ENCODE results near the gene ACER1. TPM values are rescaled to one million over a fixed set of nuclear protein-coding genes. Genes with fewer than 3 reads are reported as not detected.

The ACER1 gene
- polyA plus RNA-seq = not detected

DNA sequence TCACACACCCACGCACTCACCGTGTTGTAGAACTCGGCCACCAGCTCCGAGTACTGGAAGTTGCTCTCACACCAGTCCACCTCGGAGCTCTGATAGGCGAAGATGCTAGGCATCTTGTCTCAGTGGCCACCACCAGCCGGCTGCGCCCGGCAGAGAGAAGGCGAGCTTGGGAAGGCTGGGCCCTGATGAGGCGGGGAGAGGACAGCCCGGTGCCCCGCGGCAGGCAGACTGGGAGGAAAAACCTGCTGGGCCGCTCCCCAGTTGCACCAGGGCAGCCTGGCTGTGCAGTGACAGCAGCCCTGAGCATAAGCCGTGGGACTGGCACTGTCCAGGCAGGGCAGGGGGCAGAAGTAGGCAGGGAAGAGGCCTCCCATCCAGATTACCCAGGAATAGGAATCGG, at the start of gene ACER1:
ACER1 (minus strand) TSS at position 174 of the 400 bp plus-strand sequence; CDS start at position 113, 61 bp downstream.
- H3K9me3 Mint-ChIP-seq = no peaks in the 10 kb centered on the region
- no peak within 1 kb of the TSS for H3K27ac Mint-ChIP-seq
- peaks cover 2% of the 10 kb centered on the region for H3K27me3 Mint-ChIP-seq
- H3K36me3 Mint-ChIP-seq = no peaks in the 10 kb centered on the region
- no peaks in the 10 kb centered on the region for H3K4me1 Mint-ChIP-seq
- H3K4me3 Mint-ChIP-seq = no peak within 1 kb of the TSS

DNA sequence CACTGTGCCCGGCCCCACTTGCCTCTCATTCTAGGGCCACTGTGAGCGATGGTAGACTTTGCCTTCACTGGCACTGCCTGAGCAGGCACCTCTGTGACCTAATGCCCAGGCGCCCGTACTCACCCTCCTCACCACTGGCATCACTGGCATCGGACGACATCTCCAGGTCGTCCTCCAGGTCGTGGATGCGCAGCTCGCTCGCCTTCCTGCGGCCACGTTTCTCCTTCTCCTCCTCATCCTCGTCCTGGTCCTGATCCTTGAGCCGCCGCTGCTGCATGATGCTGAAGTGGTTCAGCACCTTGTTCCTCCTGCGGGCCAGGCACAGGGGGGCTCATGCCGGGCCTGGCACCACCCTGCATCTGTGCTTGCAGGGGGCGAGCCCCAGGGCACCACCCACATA, 49.8 kb upstream of the ACER1 start:
- no peak overlapping the region for H3K27ac Mint-ChIP-seq
- H3K4me3 Mint-ChIP-seq = no peak overlapping the region
- no peaks in the 10 kb centered on the region for H3K4me1 Mint-ChIP-seq
- H3K36me3 Mint-ChIP-seq = peaks cover 5% of the 10 kb centered on the region
- H3K9me3 Mint-ChIP-seq = no peaks in the 10 kb centered on the region
- no peaks in the 10 kb centered on the region for H3K27me3 Mint-ChIP-seq

DNA sequence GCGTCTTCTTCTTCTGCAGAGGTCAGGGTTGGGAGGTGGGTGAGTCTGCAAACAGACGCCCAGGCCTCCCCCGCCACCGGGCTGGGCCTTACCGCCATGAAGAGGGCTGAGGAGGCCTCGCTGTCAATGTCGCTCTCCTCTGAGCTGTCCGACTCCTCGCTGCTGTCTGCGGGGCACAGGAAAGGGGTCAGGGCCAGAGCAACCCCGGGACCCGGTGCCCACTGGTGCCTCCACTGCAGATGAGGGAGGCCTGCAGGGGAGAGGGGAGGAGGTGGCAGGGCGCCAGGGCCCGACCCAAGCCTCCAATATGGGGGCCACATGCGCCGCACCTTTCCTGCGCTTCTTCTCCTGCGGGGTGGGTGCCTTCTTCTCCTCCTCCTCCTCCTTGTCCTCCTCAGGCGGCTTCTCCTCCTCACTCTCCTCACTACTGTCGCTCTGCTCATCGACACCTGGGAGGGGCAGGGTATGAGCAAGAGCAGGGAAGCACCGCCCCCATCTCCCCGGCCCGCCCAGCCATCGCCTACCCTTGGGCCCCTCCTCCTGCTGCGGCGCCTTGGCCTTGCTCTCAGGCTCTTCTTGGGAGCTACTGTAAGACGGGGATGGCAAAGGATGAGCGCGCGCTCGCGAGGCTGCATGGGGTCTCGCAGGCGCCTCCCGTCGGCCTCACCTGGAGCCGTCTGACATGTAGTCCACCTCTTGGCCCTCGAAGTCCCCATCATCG, 47.8 kb upstream of the ACER1 start:
- H3K36me3 Mint-ChIP-seq = peaks cover 5% of the 10 kb centered on the region
- no peaks in the 10 kb centered on the region for H3K27me3 Mint-ChIP-seq
- H3K4me1 Mint-ChIP-seq = peaks cover 0 to 3% (median 0%) of the 10 kb centered on the region in 3 donors
- H3K4me3 Mint-ChIP-seq = no peak overlapping the region
- no peak overlapping the region for H3K27ac Mint-ChIP-seq
- no peaks in the 10 kb centered on the region for H3K9me3 Mint-ChIP-seq

DNA sequence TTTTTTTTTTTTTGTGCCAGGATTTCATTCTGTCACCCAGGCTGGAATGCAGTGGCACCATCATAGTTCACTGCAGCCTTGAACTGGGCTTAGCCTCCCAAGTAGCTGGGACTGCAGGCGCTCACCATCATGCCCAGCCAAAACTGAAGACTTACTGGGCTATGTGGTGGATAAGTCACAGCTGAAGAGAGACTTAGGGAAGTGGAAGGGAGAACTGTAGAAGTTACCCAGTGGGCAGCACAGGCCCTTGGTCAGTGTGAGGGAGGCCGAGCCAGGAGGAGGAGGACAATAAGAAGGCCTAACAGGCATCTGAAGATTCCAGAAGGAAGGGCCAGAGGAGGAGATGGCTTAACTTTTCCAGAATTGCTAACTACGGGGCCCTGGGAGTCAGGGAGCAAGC, 46.3 kb upstream of the ACER1 start:
- Mint-ChIP-seq H3K4me3 (peak overlapping the region in 1 of 4 donors; percentile 35), H3K9me3 (no peaks in the 10 kb centered on the region), H3K27ac (no peak overlapping the region), H3K36me3 (peaks cover 5% of the 10 kb centered on the region), H3K27me3 (no peaks in the 10 kb centered on the region), H3K4me1 (peaks cover 0 to 3% (median 0%) of the 10 kb centered on the region in 3 donors)

- Mint-ChIP-seq H3K4me1 (peaks cover 0 to 5% (median 0%) of the 10 kb centered on the region in 3 donors), H3K4me3 (no peak overlapping the region), H3K9me3 (no peaks in the 10 kb centered on the region), H3K36me3 (peaks cover 5% of the 10 kb centered on the region), H3K27me3 (no peaks in the 10 kb centered on the region), H3K27ac (no peak overlapping the region)
Observed at GRCh38 chr19:6378486-6378885, 45.1 kb upstream of the ACER1 start.

- Mint-ChIP-seq H3K4me1 (peaks cover 0 to 5% (median 0%) of the 10 kb centered on the region in 3 donors), H3K9me3 (no peaks in the 10 kb centered on the region), H3K36me3 (peaks cover 5% of the 10 kb centered on the region), H3K27ac (no peak overlapping the region), H3K4me3 (no peak overlapping the region), H3K27me3 (no peaks in the 10 kb centered on the region)
Observed at GRCh38 chr19:6378041-6378440, 44.6 kb upstream of the ACER1 start.

DNA sequence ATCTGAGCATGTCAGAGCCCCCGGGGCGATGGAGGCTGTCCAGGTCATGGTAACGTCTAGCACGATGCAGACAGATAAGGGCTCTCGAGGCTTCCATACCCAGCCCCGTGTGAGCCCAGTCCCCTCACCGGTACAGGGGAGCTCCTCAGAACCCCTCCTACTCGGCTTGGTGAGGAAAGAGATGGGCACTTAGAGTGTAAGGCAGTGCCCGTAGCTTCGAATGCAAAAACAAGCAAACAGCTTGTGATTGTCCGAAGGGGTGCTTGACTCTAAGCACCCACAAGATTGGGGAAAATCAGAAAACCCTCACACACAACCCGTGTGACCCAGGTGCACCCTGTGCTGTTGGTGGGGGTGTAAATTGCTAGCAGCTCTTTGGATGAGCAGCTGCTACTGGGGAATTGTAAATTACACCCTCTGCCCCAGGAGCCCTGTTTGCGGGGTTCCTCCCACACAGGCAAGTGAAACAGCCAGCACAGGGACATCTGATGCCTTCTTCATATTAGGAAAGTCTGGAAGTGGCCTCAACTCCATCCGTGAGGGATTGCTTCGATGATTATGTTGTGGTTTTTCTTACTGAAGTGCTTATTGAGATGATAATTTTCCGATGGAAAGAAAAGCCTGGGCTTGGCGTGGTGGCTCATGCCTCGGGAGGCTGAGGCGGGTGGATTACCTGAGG, 43.2 kb upstream of the ACER1 start:
- H3K9me3 Mint-ChIP-seq = no peaks in the 10 kb centered on the region
- H3K4me1 Mint-ChIP-seq = peaks cover 4 to 8% (median 5%) of the 10 kb centered on the region in 3 donors
- peaks cover 5% of the 10 kb centered on the region for H3K36me3 Mint-ChIP-seq
- H3K27ac Mint-ChIP-seq = no peak overlapping the region
- H3K27me3 Mint-ChIP-seq = no peaks in the 10 kb centered on the region
- no peak overlapping the region for H3K4me3 Mint-ChIP-seq

DNA sequence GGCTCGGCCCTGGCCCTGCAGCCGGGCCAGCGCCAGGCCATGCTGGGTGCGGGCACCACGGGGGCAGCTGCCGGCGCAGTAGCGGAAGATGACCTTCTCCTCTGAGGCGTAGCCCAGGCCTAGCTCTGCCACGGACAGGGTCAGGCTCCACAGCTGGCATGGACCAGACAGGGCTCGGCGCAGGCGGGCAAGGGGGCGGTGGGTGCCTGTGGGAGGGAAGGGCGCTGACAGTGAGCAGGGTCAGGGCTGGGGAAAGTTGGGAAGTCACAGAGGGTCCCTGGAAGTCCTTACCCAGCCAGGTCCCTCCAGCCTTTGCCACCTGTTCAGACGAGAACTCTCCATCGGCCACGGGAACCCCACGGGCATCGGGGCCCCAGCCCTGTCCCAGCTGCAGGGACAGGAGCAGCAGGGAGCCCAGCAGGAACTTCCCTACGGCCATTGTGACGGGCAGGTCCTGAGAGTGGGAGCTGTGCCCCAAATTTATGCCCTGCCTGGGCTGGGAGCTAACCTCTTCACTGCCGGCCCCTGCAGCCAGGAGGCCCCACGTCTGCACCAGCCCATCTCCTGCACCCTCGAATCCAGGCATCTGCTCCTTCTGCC, 42.1 kb upstream of the ACER1 start, which contains the start of gene PSPN:
PSPN (minus strand) TSS at position 523 of the 600 bp plus-strand sequence; CDS start at position 439, 84 bp downstream.
- Mint-ChIP-seq H3K27me3 (no peaks in the 10 kb centered on the region), H3K9me3 (no peaks in the 10 kb centered on the region), H3K4me1 (peaks cover 4 to 8% (median 5%) of the 10 kb centered on the region in 3 donors), H3K27ac (no peak within 1 kb of the TSS), H3K4me3 (peak within 1 kb of the TSS in 3 of 4 donors; percentile 8 to 54 (median 9)), H3K36me3 (peaks cover 3% of the 10 kb centered on the region)

DNA sequence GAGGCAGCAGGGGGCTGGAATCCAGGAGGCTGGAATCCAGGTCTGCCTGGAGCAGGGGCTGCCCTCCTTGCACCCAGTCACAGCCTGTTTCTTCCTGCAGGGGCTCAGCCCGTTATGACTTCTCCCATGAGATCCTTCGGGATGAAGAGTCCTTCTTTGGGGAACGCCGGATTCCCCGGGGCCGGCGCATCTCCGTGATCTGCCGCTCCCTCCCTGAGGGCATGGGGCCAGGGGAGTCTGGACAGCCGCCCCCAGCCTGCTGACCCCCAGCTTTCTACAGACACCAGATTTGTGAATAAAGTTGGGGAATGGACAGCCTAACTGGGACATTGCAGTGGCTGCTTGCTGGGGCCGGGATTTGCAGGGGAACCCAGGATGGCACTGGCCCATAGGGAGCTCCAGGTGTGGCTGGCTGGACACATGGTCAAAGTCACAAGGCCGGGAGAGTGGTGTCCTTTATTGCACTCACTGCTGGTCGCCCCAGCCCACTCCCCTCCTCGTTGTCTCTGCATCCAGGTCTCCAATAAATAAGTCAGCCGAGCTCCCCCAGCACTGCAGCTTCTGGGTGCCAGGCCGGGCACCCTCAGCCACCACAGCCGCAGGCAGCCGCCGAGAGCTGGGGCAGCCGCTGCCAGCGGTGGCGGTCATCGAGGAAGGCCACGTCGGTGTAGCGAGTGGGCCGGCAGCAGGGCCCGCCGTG, 41.4 kb upstream of the ACER1 start:
- Mint-ChIP-seq H3K4me3 (peak overlapping the region in 1 of 4 donors; percentile 9), H3K9me3 (no peaks in the 10 kb centered on the region), H3K4me1 (peaks cover 4 to 8% (median 5%) of the 10 kb centered on the region in 3 donors), H3K36me3 (peaks cover 2% of the 10 kb centered on the region), H3K27me3 (no peaks in the 10 kb centered on the region), H3K27ac (no peak overlapping the region)

DNA sequence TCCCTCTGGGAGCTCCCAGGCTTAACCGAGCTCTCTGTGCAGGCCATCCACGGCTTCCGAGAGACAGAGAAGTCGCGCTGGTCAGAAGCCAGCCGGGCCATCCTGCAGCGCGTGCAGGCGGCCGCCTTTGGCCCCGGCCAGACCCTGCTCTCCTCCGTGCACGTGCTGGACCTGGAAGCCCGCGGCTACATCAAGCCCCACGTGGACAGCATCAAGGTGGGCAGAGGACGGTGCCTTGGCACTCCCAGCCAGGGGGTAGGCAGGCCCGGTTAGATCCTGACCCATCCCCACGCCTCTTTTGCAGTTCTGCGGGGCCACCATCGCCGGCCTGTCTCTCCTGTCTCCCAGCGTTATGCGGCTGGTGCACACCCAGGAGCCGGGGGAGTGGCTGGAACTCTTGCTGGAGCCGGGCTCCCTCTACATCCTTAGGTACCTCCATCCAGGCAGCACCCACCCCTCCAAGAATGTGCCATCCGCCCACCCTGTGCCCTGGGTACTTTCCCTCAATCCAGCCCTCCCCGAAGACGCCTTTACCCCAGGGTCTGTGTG, 40.8 kb upstream of the ACER1 start:
- peak overlapping the region in 1 of 3 donors; percentile 62 for H3K27ac Mint-ChIP-seq

GRCh38 chr19:6373813-6374108, 40.3 kb upstream of the ACER1 start:
- peak overlapping the region; percentile 62 to 75 (median 67) for H3K27ac Mint-ChIP-seq
- H3K9me3 Mint-ChIP-seq = no peaks in the 10 kb centered on the region
- peaks cover 4 to 8% (median 5%) of the 10 kb centered on the region in 3 donors for H3K4me1 Mint-ChIP-seq
- H3K27me3 Mint-ChIP-seq = no peaks in the 10 kb centered on the region
- H3K4me3 Mint-ChIP-seq = peak overlapping the region; percentile 80 to 95 (median 90)
- H3K36me3 Mint-ChIP-seq = no peaks in the 10 kb centered on the region

More for the DNA sequence above, 40.8 kb upstream of the ACER1 start:
- Mint-ChIP-seq H3K4me3 (peak overlapping the region in 1 of 4 donors; percentile 90), H3K27me3 (no peaks in the 10 kb centered on the region), H3K4me1 (peaks cover 4 to 8% (median 5%) of the 10 kb centered on the region in 3 donors), H3K36me3 (no peaks in the 10 kb centered on the region), H3K9me3 (no peaks in the 10 kb centered on the region)

DNA sequence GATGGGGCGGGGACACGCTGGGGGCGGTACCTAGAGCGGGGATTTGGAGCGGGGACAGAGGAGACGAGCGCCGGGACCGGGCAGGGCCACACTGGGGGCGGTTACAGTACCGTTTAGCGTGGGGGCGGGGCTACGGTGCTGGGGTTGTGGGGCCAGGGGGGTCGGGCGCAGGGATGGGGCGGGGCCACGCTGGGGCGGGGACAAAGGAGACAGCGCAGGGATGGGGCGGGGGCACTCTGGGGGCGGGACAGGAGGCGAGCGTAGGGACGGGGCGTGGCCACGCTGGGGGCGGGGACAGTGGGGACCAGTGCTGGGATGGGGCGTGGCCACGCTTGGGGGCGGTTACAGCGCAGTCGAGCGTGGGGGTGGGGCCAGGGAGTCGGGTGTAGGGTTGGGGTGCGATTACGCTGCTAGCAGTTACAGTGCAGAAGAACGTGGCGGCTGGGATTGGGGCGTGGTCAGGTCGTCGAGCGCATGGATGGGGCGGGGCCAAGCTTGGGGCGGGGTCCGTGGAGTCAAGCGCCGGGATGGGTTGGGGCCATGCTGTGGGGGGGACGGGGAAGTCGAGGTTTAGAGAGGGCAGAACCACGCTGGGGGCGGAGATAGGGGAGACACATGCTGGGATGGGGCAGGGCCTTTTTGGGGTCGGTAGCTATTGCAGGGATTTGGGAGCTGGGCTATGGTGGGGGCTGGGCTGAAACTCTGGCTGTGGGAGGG, 39.8 kb upstream of the ACER1 start:
- H3K36me3 Mint-ChIP-seq = peaks cover 2% of the 10 kb centered on the region
- H3K9me3 Mint-ChIP-seq = no peaks in the 10 kb centered on the region
- H3K27me3 Mint-ChIP-seq = no peaks in the 10 kb centered on the region
- H3K4me3 Mint-ChIP-seq = peak overlapping the region; percentile 80 to 95 (median 90)
- H3K27ac Mint-ChIP-seq = peak overlapping the region; percentile 62 to 96 (median 75)
- peaks cover 4 to 8% (median 5%) of the 10 kb centered on the region in 3 donors for H3K4me1 Mint-ChIP-seq

DNA sequence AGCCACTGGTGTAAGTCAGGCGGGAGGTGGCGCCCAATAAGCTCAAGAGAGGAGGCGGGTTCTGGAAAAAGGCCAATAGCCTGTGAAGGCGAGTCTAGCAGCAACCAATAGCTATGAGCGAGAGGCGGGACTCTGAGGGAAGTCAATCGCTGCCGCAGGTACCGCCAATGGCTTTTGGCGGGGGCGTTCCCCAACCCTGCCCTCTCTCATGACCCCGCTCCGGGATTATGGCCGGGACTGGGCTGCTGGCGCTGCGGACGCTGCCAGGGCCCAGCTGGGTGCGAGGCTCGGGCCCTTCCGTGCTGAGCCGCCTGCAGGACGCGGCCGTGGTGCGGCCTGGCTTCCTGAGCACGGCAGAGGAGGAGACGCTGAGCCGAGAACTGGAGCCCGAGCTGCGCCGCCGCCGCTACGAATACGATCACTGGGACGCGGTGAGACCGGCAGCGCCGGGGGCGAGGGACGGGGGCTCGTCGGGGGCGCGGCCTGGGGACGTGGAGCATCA, 39.2 kb upstream of the ACER1 start, which contains the start of gene ALKBH7:
ALKBH7 (plus strand) TSS at position 201 of the 502 bp plus-strand sequence; CDS start at position 228, 27 bp downstream.
- Mint-ChIP-seq H3K27ac (peak within 1 kb of the TSS; percentile 17 to 96 (median 75)), H3K4me1 (peaks cover 4 to 8% (median 5%) of the 10 kb centered on the region in 3 donors), H3K36me3 (peaks cover 4% of the 10 kb centered on the region), H3K4me3 (peak within 1 kb of the TSS; percentile 80 to 95 (median 90)), H3K9me3 (no peaks in the 10 kb centered on the region), H3K27me3 (no peaks in the 10 kb centered on the region)

- H3K27ac Mint-ChIP-seq = no peak overlapping the region
- peaks cover 1% of the 10 kb centered on the region for H3K27me3 Mint-ChIP-seq
- no peaks in the 10 kb centered on the region for H3K9me3 Mint-ChIP-seq
- peaks cover 5 to 13% (median 8%) of the 10 kb centered on the region in 3 donors for H3K4me1 Mint-ChIP-seq
- peak overlapping the region in 1 of 4 donors; percentile 8 for H3K4me3 Mint-ChIP-seq
- H3K36me3 Mint-ChIP-seq = peaks cover 12% of the 10 kb centered on the region
Observed at GRCh38 chr19:6364353-6364752, 30.9 kb upstream of the ACER1 start.
